GM19240 (cell line): Measurements from ENCODE around the gene PCCA.
"Not testable (repeated sequence)": the region's sequence is repeated elsewhere in the genome, so short reads cannot be mapped to it uniquely, and the experiment has no call there.

Experiments used
- DNase-seq: peaks from one replicate; pipeline ENCODE4 v3.0.0; 2011; ENCODE audit warnings: low spot score; ENCODE audit not compliant: insufficient read length

PCCA gene

GRCh38 chr13:100140441-100140840 lies 51.5 kb downstream of the PCCA start:
- no peak for DNase-seq

- DNase-seq = not testable (repeated sequence)
These were observed 52.6 kb downstream of the PCCA start for GRCh38 chr13:100141461-100141961.

GRCh38 chr13:100146534-100146933 lies 57.6 kb downstream of the PCCA start:
- no peak for DNase-seq

- no peak for DNase-seq
These were observed 58.9 kb downstream of the PCCA start for GRCh38 chr13:100147825-100148224.

GRCh38 chr13:100148422-100148821 lies 59.5 kb downstream of the PCCA start:
- no peak for DNase-seq

GRCh38 chr13:100149389-100149788 lies 60.5 kb downstream of the PCCA start:
- no peak for DNase-seq

- not testable (repeated sequence) for DNase-seq
These were observed 61.8 kb downstream of the PCCA start for GRCh38 chr13:100150711-100151110.

GRCh38 chr13:100154842-100155416 lies 66.0 kb downstream of the PCCA start:
- DNase-seq = no peak

GRCh38 chr13:100156788-100157187 lies 67.9 kb downstream of the PCCA start:
- DNase-seq = no peak

- no peak for DNase-seq
These were observed 69.7 kb downstream of the PCCA start for GRCh38 chr13:100158569-100158968.

GRCh38 chr13:100159584-100159983 lies 70.7 kb downstream of the PCCA start:
- DNase-seq = no peak

GRCh38 chr13:100160450-100160849 lies 71.6 kb downstream of the PCCA start:
- no peak for DNase-seq

- no peak for DNase-seq
These were observed 74.5 kb downstream of the PCCA start for GRCh38 chr13:100163375-100163774.

- DNase-seq = no peak
These were observed 84.3 kb downstream of the PCCA start for GRCh38 chr13:100173203-100173602.

- DNase-seq = not testable (repeated sequence)
These were observed 85.6 kb downstream of the PCCA start for GRCh38 chr13:100174455-100174854.

GRCh38 chr13:100175078-100175802 lies 86.3 kb downstream of the PCCA start:
- DNase-seq = no peak

- no peak for DNase-seq
These were observed 86.9 kb downstream of the PCCA start for GRCh38 chr13:100175803-100176182.

- DNase-seq = no peak
These were observed 88.0 kb downstream of the PCCA start for GRCh38 chr13:100176801-100177400.

- DNase-seq = no peak
These were observed 89.4 kb downstream of the PCCA start for GRCh38 chr13:100178309-100178708.

GRCh38 chr13:100179276-100179675 lies 90.4 kb downstream of the PCCA start:
- DNase-seq = no peak

GRCh38 chr13:100182900-100183490 lies 94.1 kb downstream of the PCCA start:
- DNase-seq = no peak

- DNase-seq = no peak
These were observed 95.2 kb downstream of the PCCA start for GRCh38 chr13:100184095-100184494.
